Coronary artery (tissue), 2 donors: ENCODE data around the gene PPIL1.
"Not testable (repeated sequence)": the region's sequence is repeated elsewhere in the genome, so short reads cannot be mapped to it uniquely, and the experiment has no call there.

Experiments used
- DNase-seq: peaks from one replicate; pipeline ENCODE4 v3.0.0-alpha.2; 2017; ENCODE audit warnings: low spot score
- H3K27ac ChIP-seq, 2 donors: fragments of 200-600 bp; sonication (generic); one replicate each; pipeline ENCODE4 v1.5.1; 2016 to 2019
- H3K4me3 ChIP-seq: fragments of 200-600 bp; sonication (generic); 2 replicates; pipeline ENCODE4 v1.5.1; 2016; ENCODE audit warnings: mild to moderate bottlenecking, moderate library complexity
- CTCF ChIP-seq: fragments of 200-600 bp; sonication (generic); IDR thresholded peaks from one replicate; pipeline ENCODE4 v1.5.1; 2019; ENCODE audit warnings: antibody characterized with exemption

PPIL1 gene

GRCh38 chr6:36814249-36814648 lies 60.4 kb downstream of the PPIL1 start:
- no peak for TF ChIP-seq CTCF
- Histone ChIP-seq H3K4me3 (no peak overlapping the region), H3K27ac (no peak overlapping the region)
- DNase-seq: no peak

- Histone ChIP-seq H3K27ac (no peak overlapping the region), H3K4me3 (no peak overlapping the region)
- no peak for TF ChIP-seq CTCF
- DNase-seq: no peak
Measured at GRCh38 chr6:36813526-36813925, 61.1 kb downstream of the PPIL1 start.

GRCh38 chr6:36813047-36813446 lies 61.6 kb downstream of the PPIL1 start:
- H3K27ac ChIP-seq: not testable (repeated sequence)

GRCh38 chr6:36809941-36810803 lies 64.4 kb downstream of the PPIL1 start:
- no peak for TF ChIP-seq CTCF
- no peak for DNase-seq
- no peak overlapping the region for H3K27ac ChIP-seq
- no peak overlapping the region for H3K4me3 ChIP-seq

More at GRCh38 chr6:36813047-36813446, 61.6 kb downstream of the PPIL1 start:
- DNase-seq, H3K4me3 ChIP-seq: not testable (repeated sequence)

- DNase-seq: no peak
- TF ChIP-seq CTCF: no peak
- Histone ChIP-seq H3K27ac (no peak overlapping the region), H3K4me3 (no peak overlapping the region)
Measured at GRCh38 chr6:36809156-36809555, 65.4 kb downstream of the PPIL1 start.

GRCh38 chr6:36808634-36809033 lies 66.0 kb downstream of the PPIL1 start:
- TF ChIP-seq CTCF: no peak
- no peak overlapping the region for H3K4me3 ChIP-seq
- H3K27ac ChIP-seq: no peak overlapping the region
- no peak for DNase-seq

GRCh38 chr6:36807750-36808149 lies 66.9 kb downstream of the PPIL1 start:
- no peak for TF ChIP-seq CTCF
- no peak for DNase-seq
- no peak overlapping the region for H3K27ac ChIP-seq
- H3K4me3 ChIP-seq: no peak overlapping the region
